Astrocyte (in vitro differentiated cells and primary cell): Measurements from ENCODE around the gene DMAP1.

Source experiments
- CTCF ChIP-seq: IDR thresholded peaks from 2 replicates; pipeline ENCODE4 v1.5.1; 2011; ENCODE audit warnings: low read depth, mild to moderate bottlenecking, inconsistent platforms, low read length, moderate library complexity; ENCODE audit not compliant: insufficient read depth
- EZH2 ChIP-seq: IDR thresholded peaks from 2 replicates; pipeline ENCODE4 v1.6.1; 2012; ENCODE audit warnings: mild to moderate bottlenecking, low read length, inconsistent platforms; ENCODE audit not compliant: insufficient read depth

GRCh38 chr1:44221769-44222168 is 8.5 kb downstream of the DMAP1 start:
- no peak for TF ChIP-seq CTCF
- TF ChIP-seq EZH2, result no peak
